H1 (cell line): ENCODE results near the gene DNAJC27. TPM values are rescaled to one million over a fixed set of nuclear protein-coding genes. Genes with fewer than 3 reads are reported as not detected.
A peak's percentile ranks its signal among the peaks of the same experiment; 100 is the strongest.

Experiments
- CTCF ChIA-PET: fragments of 300-600 bp; sonication (Branson Sonifier 250); formaldehyde crosslinking; loops from one replicate; lab custom pipeline; 2021; ENCODE audit not compliant: partially characterized antibody; lab: Charles Lee
- POLR2A ChIA-PET: fragments of 300-600 bp; sonication (Branson Sonifier 250); formaldehyde crosslinking; loops from one replicate; lab custom pipeline; 2021; ENCODE audit warnings: inconsistent platforms; ENCODE audit not compliant: partially characterized antibody; lab: Charles Lee
- DNase-seq, 2 experiments: peaks; one replicate each; pipeline versions ENCODE4 v3.0.0 to v3.0.0-alpha.2; 2010 to 2022; ENCODE audit warnings: low spot score in 2 of 2, low read depth in 1 of 2, mixed read lengths in 1 of 2
- FAIRE-seq: peaks from 2 replicates; lab custom pipeline; 2011; peaks lifted over from hg19 to GRCh38; lab: Jason Lieb, UNC
- H2AFZ ChIP-seq: 2 replicates; pipeline ENCODE4 v1.8.1; 2012; ENCODE audit warnings: low read length, inconsistent platforms
- H2AK5ac ChIP-seq: 2 replicates; pipeline ENCODE4 v1.6.1; 2013; ENCODE audit warnings: low read depth, low read length
- H2BK120ac ChIP-seq: replicated peaks from 2 replicates; pipeline ENCODE3; 2013; ENCODE audit warnings: low read depth, low read length, inconsistent platforms
- H2BK12ac ChIP-seq: 2 replicates; pipeline ENCODE4 v1.6.1; 2013; ENCODE audit warnings: low read depth, low read length
- H2BK15ac ChIP-seq: 2 replicates; pipeline ENCODE4 v1.6.1; 2013; ENCODE audit warnings: low read length
- H2BK20ac ChIP-seq: 2 replicates; pipeline ENCODE4 v1.6.1; 2013; ENCODE audit warnings: low read length
- H2BK5ac ChIP-seq: 2 replicates; pipeline ENCODE4 v1.6.1; 2013; ENCODE audit warnings: low read depth, low read length
- H3K14ac ChIP-seq: 2 replicates; pipeline ENCODE4 v1.6.1; 2013; ENCODE audit warnings: inconsistent platforms; ENCODE audit not compliant: insufficient read length
- H3K18ac ChIP-seq: 2 replicates; pipeline ENCODE4 v1.6.1; 2013; ENCODE audit warnings: low read length; ENCODE audit errors: extremely low read depth
- H3K23ac ChIP-seq: 2 replicates; pipeline ENCODE4 v1.6.1; 2013; ENCODE audit warnings: inconsistent platforms; ENCODE audit not compliant: insufficient read length
- H3K23me2 ChIP-seq: 2 replicates; pipeline ENCODE4 v1.6.1; 2013; ENCODE audit warnings: low read depth, low read length
- H3K27ac ChIP-seq: 2 replicates; pipeline ENCODE4 v1.6.1; 2011; ENCODE audit warnings: low read depth, low read length, inconsistent platforms
- H3K27me3 ChIP-seq, 4 experiments: replicated peaks in 1 of 4; 1 replicate in 1 of 4; 2 replicates in 3 of 4; pipeline versions ENCODE4 v1.6.1 to v1.8.1; 2011 to 2013; ENCODE audit warnings: low read length in 3 of 4, mild to moderate bottlenecking in 3 of 4, inconsistent platforms in 2 of 4, mixed read lengths in 2 of 4, moderate library complexity in 1 of 4; ENCODE audit not compliant: control insufficient read depth in 3 of 4, insufficient read depth in 3 of 4; ENCODE audit errors: extremely low read depth in 1 of 4
- H3K36me3 ChIP-seq, 4 experiments: 2 replicates each; pipeline versions ENCODE4 v1.6.1 to v1.8.1; 2011 to 2013; ENCODE audit warnings: mild to moderate bottlenecking in 4 of 4, low read length in 3 of 4, moderate library complexity in 2 of 4, control low read depth in 1 of 4, inconsistent platforms in 1 of 4; ENCODE audit not compliant: insufficient read depth in 4 of 4, control insufficient read depth in 2 of 4
- H3K4ac ChIP-seq: replicated peaks from 2 replicates; pipeline ENCODE3; 2013; ENCODE audit warnings: low read length, low read depth, mixed read lengths, inconsistent platforms; ENCODE audit not compliant: insufficient read length
- H3K4me1 ChIP-seq, 4 experiments: replicated peaks in 1 of 4; 1 replicate in 1 of 4; 2 replicates in 3 of 4; pipeline versions ENCODE4 v1.6.1 to v1.8.1; 2011 to 2013; ENCODE audit warnings: low read length in 3 of 4, inconsistent platforms in 2 of 4, mixed read lengths in 1 of 4; ENCODE audit not compliant: insufficient read depth in 4 of 4, control insufficient read depth in 3 of 4
- H3K4me2 ChIP-seq, 2 experiments: 2 replicates each; pipeline versions ENCODE4 v1.6.1 to v1.8.1; 2011 to 2013; ENCODE audit warnings: low read depth in 2 of 2, low read length in 2 of 2, control low read depth in 1 of 2, inconsistent platforms in 1 of 2, mild to moderate bottlenecking in 1 of 2; ENCODE audit not compliant: insufficient read depth in 1 of 2
- H3K4me3 ChIP-seq, 4 experiments: fragments of 200-600, 300-600 bp in 1 of 4; sonication (generic), shearing (Covaris generic), sonication (Bioruptor Twin) in 1 of 4; 2 replicates each; pipeline versions ENCODE4 v1.5.1 to v1.8.1; 2011 to 2016; ENCODE audit warnings: low read length in 4 of 4, low read depth in 3 of 4, control low read depth in 2 of 4, inconsistent platforms in 2 of 4, mild to moderate bottlenecking in 2 of 4, mixed read lengths in 1 of 4, moderate library complexity in 1 of 4; ENCODE audit not compliant: insufficient read depth in 2 of 4; ENCODE audit errors: extremely low read depth in 1 of 4
- H3K56ac ChIP-seq: replicated peaks from 2 replicates; pipeline ENCODE3; 2013; ENCODE audit warnings: low read depth, mild to moderate bottlenecking, mixed read lengths, low read length, inconsistent platforms; ENCODE audit not compliant: insufficient read length
- H3K79me1 ChIP-seq: 2 replicates; pipeline ENCODE4 v1.6.1; 2013; ENCODE audit warnings: low read depth, low read length, control low read depth
- H3K79me2 ChIP-seq, 2 experiments: 2 replicates each; pipeline versions ENCODE4 v1.6.1 to v1.8.1; 2012 to 2013; ENCODE audit warnings: low read length in 2 of 2, mild to moderate bottlenecking in 2 of 2, inconsistent platforms in 1 of 2; ENCODE audit not compliant: insufficient read depth in 2 of 2, control insufficient read depth in 1 of 2
- H3K9ac ChIP-seq, 4 experiments: replicated peaks in 1 of 4; 1 replicate in 1 of 4; 2 replicates in 3 of 4; pipeline versions ENCODE4 v1.6.1 to v1.8.1; 2011 to 2013; ENCODE audit warnings: low read depth in 3 of 4, low read length in 3 of 4, control low read depth in 2 of 4, mild to moderate bottlenecking in 2 of 4, moderate library complexity in 2 of 4, inconsistent platforms in 1 of 4; ENCODE audit errors: extremely low read depth in 1 of 4
- H3K9me3 ChIP-seq, 2 experiments: 2 replicates each; pipeline versions ENCODE4 v1.6.1 to v1.8.1; 2012 to 2013; ENCODE audit warnings: mild to moderate bottlenecking in 2 of 2, moderate library complexity in 2 of 2, control low read depth in 1 of 2, inconsistent platforms in 1 of 2, low read depth in 1 of 2, low read length in 1 of 2, mixed read lengths in 1 of 2; ENCODE audit not compliant: insufficient read depth in 2 of 2
- H4K20me1 ChIP-seq, 2 experiments: replicated peaks in 1 of 2; 2 replicates each; pipeline versions ENCODE3 to v1.8.1; 2011 to 2013; ENCODE audit warnings: inconsistent platforms in 2 of 2, low read length in 2 of 2, mild to moderate bottlenecking in 1 of 2; ENCODE audit not compliant: insufficient read depth in 2 of 2, control insufficient read depth in 1 of 2
- H4K5ac ChIP-seq: 2 replicates; pipeline ENCODE4 v1.6.1; 2013; ENCODE audit warnings: low read length, low read depth, mixed read lengths, inconsistent platforms; ENCODE audit not compliant: insufficient read length
- H4K8ac ChIP-seq: 2 replicates; pipeline ENCODE4 v1.8.0; 2013; ENCODE audit warnings: mild to moderate bottlenecking, moderate library complexity, low read length, inconsistent platforms; ENCODE audit not compliant: insufficient read depth; ENCODE audit errors: extremely low read depth
- H4K91ac ChIP-seq: replicated peaks from 2 replicates; pipeline ENCODE3; 2013; ENCODE audit warnings: low read length, mixed read lengths, inconsistent platforms; ENCODE audit not compliant: insufficient read length
- HDAC2 ChIP-seq, 2 experiments: fragments of 300-600 bp in 1 of 2; sonication (generic) in 1 of 2; IDR thresholded peaks; 2 replicates each; pipeline ENCODE4 v1.6.1; 2011 to 2012; ENCODE audit warnings: low read depth in 2 of 2, low read length in 2 of 2, mild to moderate bottlenecking in 2 of 2, moderate library complexity in 2 of 2, borderline replicate concordance in 1 of 2, inconsistent platforms in 1 of 2
- NRF1 ChIP-seq: IDR thresholded peaks from 2 replicates; pipeline ENCODE4 v1.6.1; 2011; ENCODE audit warnings: mild to moderate bottlenecking, low read depth, low read length, improper control_type of control experiment
- POU5F1 ChIP-seq: IDR thresholded peaks from 2 replicates; pipeline ENCODE4 v1.6.1; 2011; ENCODE audit warnings: low read depth, mild to moderate bottlenecking, low read length, moderate library complexity
- RBBP5 ChIP-seq: IDR thresholded peaks from 2 replicates; pipeline ENCODE4 v1.7.1; 2012; ENCODE audit warnings: low read depth, mild to moderate bottlenecking, inconsistent platforms, low read length, moderate library complexity, borderline replicate concordance
- SIN3A ChIP-seq, 2 experiments: IDR thresholded peaks in 1 of 2; conservative IDR thresholded peaks in 1 of 2; 2 replicates each; pipeline ENCODE4 v1.6.1; 2011 to 2012; ENCODE audit warnings: low read length in 2 of 2, improper control_type of control experiment in 1 of 2, low read depth in 1 of 2, mild to moderate bottlenecking in 1 of 2
- SP1 ChIP-seq: IDR thresholded peaks from 2 replicates; pipeline ENCODE4 v1.6.1; 2011; ENCODE audit warnings: low read depth, low read length
- SP4 ChIP-seq: IDR thresholded peaks from 2 replicates; pipeline ENCODE4 v1.6.1; 2012; ENCODE audit warnings: low read length, inconsistent platforms
- SRF ChIP-seq: IDR thresholded peaks from 2 replicates; pipeline ENCODE4 v1.6.1; 2011; ENCODE audit warnings: mild to moderate bottlenecking, low read depth, low read length, moderate library complexity
- TAF1 ChIP-seq: IDR thresholded peaks from 2 replicates; pipeline ENCODE4 v1.6.1; 2011; ENCODE audit warnings: mild to moderate bottlenecking, low read depth, low read length
- TCF12 ChIP-seq: IDR thresholded peaks from 2 replicates; pipeline ENCODE4 v1.6.1; 2011; ENCODE audit warnings: low read depth, mild to moderate bottlenecking, low read length
- WGBS, 2 experiments: shearing (Covaris generic) in 1 of 2; methylation state at CpG; one replicate each; pipeline versions ENCODE4 v1.1.6 to v1.1.7; 2013 to 2015; ENCODE audit warnings: low lambda C conversion rate in 2 of 2, mixed read lengths in 2 of 2, inconsistent platforms in 1 of 2, low coverage in 1 of 2, missing lambda C conversion rate in 1 of 2; ENCODE audit not compliant: insufficient replicate concordance in 2 of 2, insufficient coverage in 1 of 2, insufficient read length in 1 of 2; ENCODE audit errors: extremely low coverage in 1 of 2, missing lambda C conversion rate in 1 of 2; 5-methylcytosine and 5-hydroxymethylcytosine counted together
- polyA plus RNA-seq, 7 experiments: library from polyadenylated mRNA; depleted of rRNA in 3 of 7; stranded (reverse) in 5 of 7; unstranded in 2 of 7; fragments of >200 nt in 5 of 7; fragments of 200-250 nt in 2 of 7; gene quantifications; 1 replicate in 5 of 7; 2 replicates in 1 of 7; 4 replicates in 1 of 7; pipeline versions ENCODE4 v1.2.1 to v1.2.3, GENCODE V29; 2011 to 2013; ENCODE audit warnings: missing spikeins in 2 of 7, mixed read lengths in 2 of 7
- total RNA-seq: library from RNA; stranded (reverse); fragmentation: NEBNext Ultra II Directional; extraction: Animal tissue kit (Norgen Biotek cat#: 25700); gene quantifications from 2 replicates; pipeline ENCODE4 v1.2.1, GENCODE V29; 2021
- TF ChIP-seq, protein P1 (sequence below): IDR thresholded peaks from 2 replicates; pipeline ENCODE4 v1.6.1; 2012; ENCODE audit warnings: inconsistent platforms

The DNAJC27 gene
- total and polyA plus RNA-seq, 2 of the 8 experiments (the other 6 are each of a cell fraction or from before 2014, with no cell fraction given): 1.4 to 4.5 TPM

- no peak for FAIRE-seq
- TF ChIP-seq SRF (no peak), NRF1 (no peak), TAF1 (no peak), SP4 (no peak), TCF12 (no peak), HDAC2 (IDR thresholded peaks at IDR 0.05; ENCODE audit: borderline replicate concordance in 1 of 2, low read depth in 2 of 2, low read length in 2 of 2) (no peak), POU5F1 (no peak), SIN3A (conservative IDR thresholded peaks at IDR 0.05 in 1 of 2, IDR thresholded peaks at IDR 0.05 in 1 of 2; ENCODE audit: low read depth in 1 of 2, low read length in 2 of 2) (no peak), SP1 (no peak), RBBP5 (no peak)
- TF ChIP-seq, protein P1, sequence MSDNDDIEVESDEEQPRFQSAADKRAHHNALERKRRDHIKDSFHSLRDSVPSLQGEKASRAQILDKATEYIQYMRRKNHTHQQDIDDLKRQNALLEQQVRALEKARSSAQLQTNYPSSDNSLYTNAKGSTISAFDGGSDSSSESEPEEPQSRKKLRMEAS: no peak
Measured at GRCh38 chr2:24932715-24933114, 39.0 kb downstream of the DNAJC27 start.

More at GRCh38 chr2:24932715-24933114, 39.0 kb downstream of the DNAJC27 start:
- H3K4me1 ChIP-seq: peaks cover 0 to 3% (median under 1%) of the 10 kb centered on the region in 4 experiments; a peak in 4 of 7 replicates
- no peaks in the 10 kb centered on the region for H3K9me3 ChIP-seq
- H3K27me3 ChIP-seq: no peaks in the 10 kb centered on the region; a peak in 1 of 7 replicates
- no peaks in the 10 kb centered on the region for H3K79me1 ChIP-seq
- no peak overlapping the region for H4K8ac ChIP-seq
- POLR2A ChIA-PET: interaction anchor here (2.0 kb wide), 1 partner anchor 10 kb away, joined by 5 read pairs; no protein-coding TSS in a partner anchor
- H2BK15ac ChIP-seq: no peak overlapping the region
- H3K23me2 ChIP-seq: no peaks in the 10 kb centered on the region
- H3K27ac ChIP-seq: no peak overlapping the region
- DNase-seq: peak in 1 of 2 experiments; percentile 35
- no peak overlapping the region for H2BK20ac ChIP-seq
- no peak overlapping the region for H3K4ac ChIP-seq
- H3K14ac ChIP-seq: no peak overlapping the region
- no peak overlapping the region for H3K18ac ChIP-seq
- H3K4me2 ChIP-seq: no peak overlapping the region
- no peak overlapping the region for H3K9ac ChIP-seq
- H3K79me2 ChIP-seq: no peaks in the 10 kb centered on the region
- H4K20me1 ChIP-seq: no peaks in the 10 kb centered on the region
- WGBS, 2 experiments: 85% methylated on average over 5 of the region's 5 CpGs; no CpG with 5 or more reads in 1 of the 2 experiments
- no peak overlapping the region for H3K56ac ChIP-seq
- H2BK120ac ChIP-seq: no peak overlapping the region
- H2BK5ac ChIP-seq: no peak overlapping the region
- H2AFZ ChIP-seq: 0 out of 2 replicates have a peak overlapping the region, but pooled peaks have one; percentile 51
- H3K4me3 ChIP-seq: no peak overlapping the region
- no peak overlapping the region for H2BK12ac ChIP-seq
- no peak overlapping the region for H3K23ac ChIP-seq
- H4K5ac ChIP-seq: no peak overlapping the region
- CTCF ChIA-PET: interaction anchor here (1.0 kb wide), 1 partner anchor 46 kb away, joined by 3 read pairs; no protein-coding TSS in a partner anchor
- H2AK5ac ChIP-seq: no peak overlapping the region
- H3K36me3 ChIP-seq: no peaks in the 10 kb centered on the region
- H4K91ac ChIP-seq: no peak overlapping the region
